ENCODE data around the gene PPP1R14C. TPM values are rescaled to one million over a fixed set of nuclear protein-coding genes. Genes with fewer than 3 reads are reported as not detected.

The PPP1R14C gene
- total RNA-seq, 1 donor: 3.6 TPM

DNA sequence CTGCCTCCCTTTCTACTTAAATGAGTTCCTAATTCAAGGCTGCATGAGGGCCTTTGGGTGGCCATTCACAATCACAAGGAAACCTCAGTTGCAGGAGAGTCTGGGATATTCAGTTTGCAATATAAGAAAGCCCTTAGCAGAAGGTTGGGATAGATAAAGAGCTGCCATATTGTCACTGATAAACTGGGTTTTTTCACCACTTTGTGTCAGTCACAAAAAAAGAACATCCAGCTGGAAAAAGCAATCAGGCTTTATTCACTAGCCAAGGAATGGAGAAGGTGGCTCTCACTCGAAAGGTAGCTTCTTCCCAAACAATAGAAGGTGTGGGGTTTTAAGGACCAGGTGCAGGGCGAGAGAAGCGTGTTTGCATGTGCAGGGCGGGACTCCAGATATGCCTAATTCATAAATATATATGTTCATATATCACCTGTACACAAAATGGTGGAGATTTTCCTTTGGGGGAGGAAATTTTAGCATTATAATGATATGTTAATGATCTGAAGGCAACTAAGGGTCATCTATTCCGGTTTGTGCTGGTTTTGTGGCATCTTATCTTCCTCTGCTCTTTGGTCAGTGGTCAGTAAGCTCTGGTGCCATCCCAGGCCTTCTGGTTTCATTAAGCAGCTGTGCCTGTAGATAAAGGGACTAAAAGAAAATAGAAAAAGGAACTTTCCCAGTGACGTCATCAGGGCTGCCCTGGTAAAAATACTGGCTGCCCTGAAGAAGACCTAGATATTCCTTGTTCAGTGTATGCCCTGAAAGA lies 128.8 kb downstream of the PPP1R14C start:
- H3K4me1 ChIP-seq (ENCODE audit: insufficient read depth, low read length): peaks cover 31% of the 10 kb centered on the region
- no peaks in the 10 kb centered on the region for H3K79me2 ChIP-seq (ENCODE audit: insufficient read depth, low read length)
- no peak overlapping the region for H3K4me3 ChIP-seq (ENCODE audit: insufficient read depth, low read length)
- no peak for DNase-seq (ENCODE audit: insufficient read length, low spot score, missing footprints)
- H3K36me3 ChIP-seq (ENCODE audit: insufficient read depth, low read length): no peaks in the 10 kb centered on the region
- H4K20me1 ChIP-seq (ENCODE audit: insufficient read depth, low read length): no peaks in the 10 kb centered on the region
- no peak overlapping the region for H3K27ac ChIP-seq (ENCODE audit: low read depth, low read length)
- H3K27me3 ChIP-seq (ENCODE audit: insufficient read depth, low read length): no peaks in the 10 kb centered on the region
- H2AFZ ChIP-seq (ENCODE audit: low read length): no peak overlapping the region
- no peaks in the 10 kb centered on the region for H3K9me3 ChIP-seq (ENCODE audit: low read depth, low read length)
- TF ChIP-seq, protein P1, sequence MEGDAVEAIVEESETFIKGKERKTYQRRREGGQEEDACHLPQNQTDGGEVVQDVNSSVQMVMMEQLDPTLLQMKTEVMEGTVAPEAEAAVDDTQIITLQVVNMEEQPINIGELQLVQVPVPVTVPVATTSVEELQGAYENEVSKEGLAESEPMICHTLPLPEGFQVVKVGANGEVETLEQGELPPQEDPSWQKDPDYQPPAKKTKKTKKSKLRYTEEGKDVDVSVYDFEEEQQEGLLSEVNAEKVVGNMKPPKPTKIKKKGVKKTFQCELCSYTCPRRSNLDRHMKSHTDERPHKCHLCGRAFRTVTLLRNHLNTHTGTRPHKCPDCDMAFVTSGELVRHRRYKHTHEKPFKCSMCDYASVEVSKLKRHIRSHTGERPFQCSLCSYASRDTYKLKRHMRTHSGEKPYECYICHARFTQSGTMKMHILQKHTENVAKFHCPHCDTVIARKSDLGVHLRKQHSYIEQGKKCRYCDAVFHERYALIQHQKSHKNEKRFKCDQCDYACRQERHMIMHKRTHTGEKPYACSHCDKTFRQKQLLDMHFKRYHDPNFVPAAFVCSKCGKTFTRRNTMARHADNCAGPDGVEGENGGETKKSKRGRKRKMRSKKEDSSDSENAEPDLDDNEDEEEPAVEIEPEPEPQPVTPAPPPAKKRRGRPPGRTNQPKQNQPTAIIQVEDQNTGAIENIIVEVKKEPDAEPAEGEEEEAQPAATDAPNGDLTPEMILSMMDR (IDR thresholded peaks at IDR 0.05; ENCODE audit: extremely low read depth, low read depth, low read length): no peak
- no peak overlapping the region for H3K4me2 ChIP-seq (ENCODE audit: insufficient read depth, low read length)

DNA sequence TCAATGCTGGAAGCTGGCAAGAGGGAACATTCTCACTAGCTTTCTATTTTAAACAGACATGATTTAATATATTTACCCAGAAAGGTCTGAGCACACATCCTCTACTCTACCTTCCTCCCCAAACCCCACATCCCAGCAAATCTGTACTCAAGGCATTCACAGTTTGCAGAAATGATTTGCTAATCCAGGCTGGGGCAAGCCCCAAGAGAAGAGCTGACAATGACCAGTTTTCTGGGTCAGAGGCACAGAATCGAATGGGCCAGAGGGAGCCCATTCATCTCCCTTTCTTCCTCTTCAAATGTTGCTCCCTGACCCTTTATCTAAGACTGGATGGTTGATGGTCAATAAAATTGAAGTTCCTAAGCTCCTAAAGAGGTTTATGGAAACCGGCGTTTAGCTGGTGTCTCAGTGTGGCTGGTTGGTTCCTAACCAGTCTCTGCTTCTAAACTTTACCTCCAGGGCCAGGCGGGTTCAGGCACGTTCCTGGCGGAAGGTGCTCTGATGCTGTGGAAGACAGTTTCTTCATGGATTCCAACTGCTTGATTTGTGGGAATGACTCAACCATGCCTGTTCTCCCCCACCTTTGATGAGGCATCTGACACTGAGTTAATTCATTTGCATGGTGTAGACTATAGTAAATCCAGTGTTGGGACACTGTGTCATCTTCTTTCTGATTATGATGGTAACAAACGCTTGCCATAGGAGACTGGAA lies 129.6 kb downstream of the PPP1R14C start:
- no peaks in the 10 kb centered on the region for H3K79me2 ChIP-seq (ENCODE audit: insufficient read depth, low read length)
- no peaks in the 10 kb centered on the region for H3K9me3 ChIP-seq (ENCODE audit: low read depth, low read length)
- H2AFZ ChIP-seq (ENCODE audit: low read length): no peak overlapping the region
- H3K4me2 ChIP-seq (ENCODE audit: insufficient read depth, low read length): no peak overlapping the region
- peaks cover 24% of the 10 kb centered on the region for H3K4me1 ChIP-seq (ENCODE audit: insufficient read depth, low read length)
- H4K20me1 ChIP-seq (ENCODE audit: insufficient read depth, low read length): no peaks in the 10 kb centered on the region
- TF ChIP-seq, protein P1 (IDR thresholded peaks at IDR 0.05; ENCODE audit: extremely low read depth, low read depth, low read length): no peak
- no peaks in the 10 kb centered on the region for H3K36me3 ChIP-seq (ENCODE audit: insufficient read depth, low read length)
- no peak overlapping the region for H3K4me3 ChIP-seq (ENCODE audit: insufficient read depth, low read length)
- no peak for DNase-seq (ENCODE audit: insufficient read length, low spot score, missing footprints)
- no peaks in the 10 kb centered on the region for H3K27me3 ChIP-seq (ENCODE audit: insufficient read depth, low read length)
- H3K27ac ChIP-seq (ENCODE audit: low read depth, low read length): no peak overlapping the region

DNA sequence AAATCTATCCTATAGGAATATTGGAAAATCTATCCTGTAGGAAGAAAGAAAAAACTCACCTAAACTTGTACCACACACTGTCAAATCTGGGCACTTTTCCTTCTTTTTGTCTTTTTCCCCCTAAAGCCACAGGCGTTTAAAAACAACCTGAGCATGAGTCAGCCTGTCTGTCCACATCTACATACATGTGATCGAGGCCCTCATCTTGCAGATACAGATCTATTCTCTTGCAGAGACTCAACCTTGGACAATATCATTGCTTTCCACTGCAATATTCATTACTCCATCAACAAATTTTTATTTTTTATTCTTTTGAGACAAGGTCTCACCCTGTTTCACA lies 130.1 kb downstream of the PPP1R14C start:
- H3K9me3 ChIP-seq (ENCODE audit: low read depth, low read length): no peaks in the 10 kb centered on the region
- H3K27ac ChIP-seq (ENCODE audit: low read depth, low read length): no peak overlapping the region
- H3K4me3 ChIP-seq (ENCODE audit: insufficient read depth, low read length): no peak overlapping the region
- H3K79me2 ChIP-seq (ENCODE audit: insufficient read depth, low read length): no peaks in the 10 kb centered on the region
- peaks cover 18% of the 10 kb centered on the region for H3K4me1 ChIP-seq (ENCODE audit: insufficient read depth, low read length)
- H3K4me2 ChIP-seq (ENCODE audit: insufficient read depth, low read length): no peak overlapping the region
- H3K36me3 ChIP-seq (ENCODE audit: insufficient read depth, low read length): no peaks in the 10 kb centered on the region
- H2AFZ ChIP-seq (ENCODE audit: low read length): no peak overlapping the region
- TF ChIP-seq, protein P1 (IDR thresholded peaks at IDR 0.05; ENCODE audit: extremely low read depth, low read depth, low read length): no peak
- no peaks in the 10 kb centered on the region for H4K20me1 ChIP-seq (ENCODE audit: insufficient read depth, low read length)
- DNase-seq (ENCODE audit: insufficient read length, low spot score, missing footprints): no peak
- H3K27me3 ChIP-seq (ENCODE audit: insufficient read depth, low read length): no peaks in the 10 kb centered on the region
